ENCODE measurements around the gene THSD1. TPM values are rescaled to one million over a fixed set of nuclear protein-coding genes. Genes with fewer than 3 reads are reported as not detected.

THSD1 gene
- total RNA-seq (2014; rRNA removed) = 19.0 and 28.2 TPM in 2 replicates
- 12.4 TPM for polyA plus RNA-seq (2012)

- peak; percentile 76 for DNase-seq (ENCODE audit: low read depth)
Observed at GRCh38 chr13:52405767-52406494, at the start of gene THSD1. Gene THSD1, minus strand, starts transcription at chr13:52406172. Its CDS starts 3,572 bp downstream, at chr13:52402600.

GRCh38 chr13:52455677-52456041, 49.7 kb upstream of the THSD1 start:
- DNase-seq (ENCODE audit: low read depth) = peak; percentile 62

- DNase-seq (ENCODE audit: low read depth) = peak; percentile 94
Observed at GRCh38 chr13:52454820-52455676, 49.1 kb upstream of the THSD1 start, which contains the start of gene CKAP2. Gene CKAP2, plus strand, starts transcription at chr13:52455478. Its CDS starts 79 bp downstream, at chr13:52455557.

- DNase-seq (ENCODE audit: low read depth) = peak; percentile 16
Observed at GRCh38 chr13:52454459-52454819, 48.5 kb upstream of the THSD1 start.

- no peak for DNase-seq (ENCODE audit: low read depth)
Observed at GRCh38 chr13:52452470-52452869, 46.5 kb upstream of the THSD1 start.

- no peak for DNase-seq (ENCODE audit: low read depth)
Observed at GRCh38 chr13:52451135-52451804, 45.3 kb upstream of the THSD1 start.

- no peak for DNase-seq (ENCODE audit: low read depth)
Observed at GRCh38 chr13:52450793-52451116, 44.8 kb upstream of the THSD1 start.

- peak; percentile 91 for DNase-seq (ENCODE audit: low read depth)
Observed at GRCh38 chr13:52450012-52450792, 44.2 kb upstream of the THSD1 start, which contains the start of gene VPS36. Gene VPS36, minus strand, starts transcription at chr13:52450634. Its CDS starts 40 bp downstream, at chr13:52450594.

- DNase-seq (ENCODE audit: low read depth) = no peak
Observed at GRCh38 chr13:52449331-52450011, 43.5 kb upstream of the THSD1 start.

- DNase-seq (ENCODE audit: low read depth) = peak; percentile 27
Observed at GRCh38 chr13:52447815-52448552, 42.0 kb upstream of the THSD1 start.

- DNase-seq (ENCODE audit: low read depth) = peak; percentile 18
Observed at GRCh38 chr13:52447354-52447753, 41.4 kb upstream of the THSD1 start.

GRCh38 chr13:52446265-52446664, 40.3 kb upstream of the THSD1 start:
- no peak for DNase-seq (ENCODE audit: low read depth)

- no peak for DNase-seq (ENCODE audit: low read depth)
Observed at GRCh38 chr13:52432456-52432855, 26.5 kb upstream of the THSD1 start.

- DNase-seq (ENCODE audit: low read depth) = no peak
Observed at GRCh38 chr13:52428295-52428694, 22.3 kb upstream of the THSD1 start.

- DNase-seq (ENCODE audit: low read depth) = no peak
Observed at GRCh38 chr13:52421216-52421615, 15.2 kb upstream of the THSD1 start.

GRCh38 chr13:52419080-52419479, 13.1 kb upstream of the THSD1 start:
- DNase-seq (ENCODE audit: low read depth) = no peak

- peak; percentile 75 for DNase-seq (ENCODE audit: low read depth)
Observed at GRCh38 chr13:52414963-52415362, 9.0 kb upstream of the THSD1 start.

- DNase-seq (ENCODE audit: low read depth) = no peak
Observed at GRCh38 chr13:52414051-52414450, 8.1 kb upstream of the THSD1 start.

GRCh38 chr13:52412128-52412527, 6.2 kb upstream of the THSD1 start:
- DNase-seq (ENCODE audit: low read depth) = no peak

- peak; percentile 89 for DNase-seq (ENCODE audit: low read depth)
Observed at GRCh38 chr13:52411629-52412028, 5.7 kb upstream of the THSD1 start.
